ENCODE measurements around the gene NRF1. TPM values are rescaled to one million over a fixed set of nuclear protein-coding genes. Genes with fewer than 3 reads are reported as not detected.

The NRF1 gene
- total RNA-seq, 1 experiment from 2014 or later: 23.2 TPM

GRCh38 chr7:129568240-129568639 lies 43.3 kb upstream of the NRF1 start:
- H3K4me2 ChIP-seq: no peak overlapping the region
- no peaks in the 10 kb centered on the region for H3K36me3 ChIP-seq (ENCODE audit: low read depth)
- H3K4me3 ChIP-seq: no peak overlapping the region
- H3K27me3 ChIP-seq (ENCODE audit: insufficient read depth, low read depth): no peaks in the 10 kb centered on the region
- no peaks in the 10 kb centered on the region for H3K9me3 ChIP-seq (ENCODE audit: insufficient read depth, low read depth)
- intact Hi-C loops (cut with micrococcal nuclease; ENCODE audit: unreplicated experiment): no loop called here
- no peak for DNase-seq
- H3K4me1 ChIP-seq (replicated peaks; ENCODE audit: insufficient read depth): peaks cover 14% of the 10 kb centered on the region
- H3F3A ChIP-seq (ENCODE audit: insufficient read depth, low read depth): peaks cover 23% of the 10 kb centered on the region
- H3K27ac ChIP-seq: no peak overlapping the region
- H2AFZ ChIP-seq: no peak overlapping the region
- POLR2A ChIA-PET (ENCODE audit: unreplicated experiment): no interaction called here
- no TSS peak for BruUV-seq (replicated peaks)
- no peaks in the 10 kb centered on the region for H4K20me1 ChIP-seq (ENCODE audit: insufficient read depth)
- no peaks in the 10 kb centered on the region for H3K9me2 ChIP-seq (ENCODE audit: insufficient read depth)
- CTCF ChIA-PET: no interaction called here
- H3K79me2 ChIP-seq (ENCODE audit: low read depth): no peaks in the 10 kb centered on the region
- TF ChIP-seq CTCF (conservative IDR thresholded peaks at IDR 0.05) (no peak), EZH2 (IDR thresholded peaks at IDR 0.05; ENCODE audit: low read depth) (no peak)

- peak overlapping the region; percentile 83 for H3K27ac ChIP-seq
- intact Hi-C loops (cut with micrococcal nuclease; ENCODE audit: unreplicated experiment): no loop called here
- H3F3A ChIP-seq (ENCODE audit: insufficient read depth, low read depth): peaks cover 23% of the 10 kb centered on the region
- 0 out of 2 replicates have a peak overlapping the region, but pooled peaks have one; percentile 5 for H2AFZ ChIP-seq
- CTCF ChIA-PET: interaction anchor here (0.6 to 1.0 kb wide), 3 partner anchors 27 to 201 kb away, joined by 4 to 8 read pairs (median 5); no protein-coding TSS in a partner anchor
- no peak for DNase-seq
- H3K9me3 ChIP-seq (ENCODE audit: insufficient read depth, low read depth): no peaks in the 10 kb centered on the region
- TF ChIP-seq EZH2 (IDR thresholded peaks at IDR 0.05; ENCODE audit: low read depth): no peak
- no peak for TF ChIP-seq CTCF (conservative IDR thresholded peaks at IDR 0.05)
- no peaks in the 10 kb centered on the region for H3K79me2 ChIP-seq (ENCODE audit: low read depth)
- H3K4me3 ChIP-seq: peak overlapping the region; percentile 17; the same call in 1 of the 2 replicates
- H3K4me2 ChIP-seq: peak overlapping the region; percentile 61
- peaks cover 14% of the 10 kb centered on the region for H3K4me1 ChIP-seq (replicated peaks; ENCODE audit: insufficient read depth)
- no peaks in the 10 kb centered on the region for H3K27me3 ChIP-seq (ENCODE audit: insufficient read depth, low read depth)
- no peaks in the 10 kb centered on the region for H3K9me2 ChIP-seq (ENCODE audit: insufficient read depth)
- no peaks in the 10 kb centered on the region for H4K20me1 ChIP-seq (ENCODE audit: insufficient read depth)
- BruUV-seq (replicated peaks): TSS peak; percentile 41
- no peaks in the 10 kb centered on the region for H3K36me3 ChIP-seq (ENCODE audit: low read depth)
- POLR2A ChIA-PET (ENCODE audit: unreplicated experiment): interaction anchor here (0.6 kb wide), 1 partner anchor 40 kb away, joined by 8 read pairs; no protein-coding TSS in a partner anchor
These were observed 42.2 kb upstream of the NRF1 start for GRCh38 chr7:129569326-129569725.

- Histone ChIP-seq H2AFZ (0 out of 2 replicates have a peak overlapping the region, but pooled peaks have one; percentile 5), H3K27ac (peak overlapping the region; percentile 83), H3F3A (ENCODE audit: insufficient read depth, low read depth) (peaks cover 23% of the 10 kb centered on the region), H4K20me1 (ENCODE audit: insufficient read depth) (no peaks in the 10 kb centered on the region), H3K4me2 (peak overlapping the region; percentile 61), H3K79me2 (ENCODE audit: low read depth) (no peaks in the 10 kb centered on the region), H3K4me1 (replicated peaks; ENCODE audit: insufficient read depth) (peaks cover 14% of the 10 kb centered on the region), H3K9me3 (ENCODE audit: insufficient read depth, low read depth) (no peaks in the 10 kb centered on the region), H3K36me3 (ENCODE audit: low read depth) (no peaks in the 10 kb centered on the region), H3K27me3 (ENCODE audit: insufficient read depth, low read depth) (no peaks in the 10 kb centered on the region), H3K9me2 (ENCODE audit: insufficient read depth) (no peaks in the 10 kb centered on the region), H3K4me3 (peak overlapping the region; percentile 17; the same call in 1 of the 2 replicates)
- ChIA-PET CTCF (interaction anchor here (0.6 to 1.0 kb wide), 4 partner anchors 26 to 202 kb away, joined by 4 to 8 read pairs (median 6); no protein-coding TSS in a partner anchor), POLR2A (ENCODE audit: unreplicated experiment) (interaction anchor here (0.6 kb wide), 1 partner anchor 40 kb away, joined by 8 read pairs; no protein-coding TSS in a partner anchor)
- TF ChIP-seq EZH2 (IDR thresholded peaks at IDR 0.05; ENCODE audit: low read depth): no peak
- no peak for TF ChIP-seq CTCF (conservative IDR thresholded peaks at IDR 0.05)
- BruUV-seq (replicated peaks): TSS peak; percentile 12
- intact Hi-C loops (cut with micrococcal nuclease; ENCODE audit: unreplicated experiment): no loop called here
- peak; percentile 89 to 93 for DNase-seq
These were observed 41.7 kb upstream of the NRF1 start for GRCh38 chr7:129569811-129570215.

Data from PC-9 (cell line).